Caco-2 (cell line): ENCODE measurements around the gene CBX7. TPM values are rescaled to one million over a fixed set of nuclear protein-coding genes. Genes with fewer than 3 reads are reported as not detected.

ENCODE experiments used
- BruUV-seq: library from RNA; stranded (reverse); fragments of 400-500 nt; replicated peaks from 2 replicates; lab custom pipeline; 2021; lab: Mats Ljungman, UMichigan
- CTCF ChIA-PET: fragments of 300-600 bp; sonication (Branson Sonifier 250); formaldehyde crosslinking; loops from one replicate; lab custom pipeline; 2022; ENCODE audit warnings: antibody characterized with exemption; lab: Charles Lee
- POLR2A ChIA-PET: fragments of 300-600 bp; sonication (Branson Sonifier 250); formaldehyde crosslinking; loops from one replicate; lab custom pipeline; 2022; ENCODE audit warnings: antibody characterized with exemption; lab: Charles Lee
- DNase-seq, 2 experiments: peaks; one replicate each; pipeline versions ENCODE4 v3.0.0 to v3.0.0-alpha.2; 2020 to 2022
- H3K27me3 ChIP-seq: replicated peaks from 2 replicates; pipeline ENCODE4 v1.6.0; 2011; ENCODE audit warnings: low read length; ENCODE audit not compliant: control insufficient read depth, insufficient read depth
- H3K36me3 ChIP-seq: 2 replicates; pipeline ENCODE4 v1.5.1; 2011; ENCODE audit warnings: low read length; ENCODE audit not compliant: control insufficient read depth, insufficient read depth
- H3K4me1 ChIP-seq: fragments of 250-450 bp; sonication (Bioruptor Pico); 2 replicates; pipeline ENCODE4 v1.5.1; 2020; ENCODE audit warnings: mild to moderate bottlenecking
- H3K4me3 ChIP-seq: 2 replicates; pipeline ENCODE4 v1.5.1; 2011; ENCODE audit warnings: low read depth, mild to moderate bottlenecking, control low read depth, low read length
- H3K9me3 ChIP-seq: fragments of 250-450 bp; sonication (Bioruptor Pico); 2 replicates; pipeline ENCODE4 v1.5.1; 2020; ENCODE audit warnings: mild to moderate bottlenecking, moderate library complexity
- H3K27ac Mint-ChIP-seq: one replicate; pipeline ENCODE4 v1.8.0; 2022; ENCODE audit warnings: mixed read lengths; ENCODE audit not compliant: unreplicated experiment
- H3K27me3 Mint-ChIP-seq: one replicate; pipeline ENCODE4 v1.8.0; 2022; ENCODE audit warnings: mixed read lengths; ENCODE audit not compliant: insufficient read depth, unreplicated experiment
- H3K36me3 Mint-ChIP-seq: one replicate; pipeline ENCODE4 v1.8.0; 2022; ENCODE audit warnings: mild to moderate bottlenecking, mixed read lengths; ENCODE audit not compliant: insufficient read depth, unreplicated experiment
- H3K4me1 Mint-ChIP-seq: one replicate; pipeline ENCODE4 v1.8.0; 2022; ENCODE audit warnings: low read depth, mixed read lengths; ENCODE audit not compliant: unreplicated experiment
- H3K4me3 Mint-ChIP-seq: one replicate; pipeline ENCODE4 v1.8.0; 2022; ENCODE audit warnings: mild to moderate bottlenecking, moderate library complexity, mixed read lengths; ENCODE audit not compliant: unreplicated experiment
- H3K9me3 Mint-ChIP-seq: one replicate; pipeline ENCODE4 v1.8.0; 2022; ENCODE audit warnings: mixed read lengths; ENCODE audit not compliant: unreplicated experiment
- intact Hi-C: fragments of 100-400 bp; cut with micrococcal nuclease; formaldehyde crosslinking; loops from one replicate; pipeline ENCODE4 v1.10.0; 2022; ENCODE audit not compliant: unreplicated experiment
- total RNA-seq: library from RNA; stranded (reverse); gene quantifications from 2 replicates; pipeline ENCODE4 v1.2.3, GENCODE V29; 2022
- TF ChIP-seq, protein P1 (sequence below), 2 experiments: fragments of 200-600 bp in 1 of 2; IDR thresholded peaks; 1 replicate in 1 of 2; 2 replicates in 1 of 2; pipeline versions ENCODE4 v1.5.1 to v1.8.0; 2011 to 2022; ENCODE audit warnings: antibody characterized with exemption in 1 of 2, control low read depth in 1 of 2, inconsistent platforms in 1 of 2, low read depth in 1 of 2, low read length in 1 of 2, mild to moderate bottlenecking in 1 of 2, moderate library complexity in 1 of 2; ENCODE audit not compliant: insufficient read depth in 1 of 2, severe bottlenecking in 1 of 2, unreplicated experiment in 1 of 2

The CBX7 gene
- total RNA-seq, 1 experiment from 2014 or later: 4.4 TPM

DNA sequence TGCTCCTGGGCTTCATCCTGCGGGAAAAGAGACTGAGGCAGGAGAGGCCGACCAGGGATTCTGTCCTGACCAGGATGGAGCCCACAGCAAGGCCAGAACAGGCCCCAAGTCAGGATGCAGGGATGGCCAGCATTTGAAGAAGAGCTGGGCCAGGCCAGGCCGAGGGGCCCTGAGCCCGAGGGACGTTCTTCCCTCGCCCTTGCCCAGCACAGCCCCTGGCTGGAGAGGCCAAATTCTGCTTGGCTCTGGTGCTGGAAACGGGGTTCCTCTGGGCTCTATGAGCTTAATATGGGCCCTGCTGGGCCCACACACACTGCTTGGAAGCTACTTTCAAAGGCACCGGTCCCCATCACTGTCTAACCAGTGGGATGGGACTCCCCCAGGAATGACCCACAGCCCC is 67.8 kb downstream of the CBX7 start:
- Mint-ChIP-seq H3K36me3 (no peaks in the 10 kb centered on the region), H3K9me3 (no peaks in the 10 kb centered on the region), H3K27ac (no peak overlapping the region), H3K4me1 (peaks cover 7% of the 10 kb centered on the region), H3K27me3 (no peaks in the 10 kb centered on the region), H3K4me3 (no peak overlapping the region)
- TF ChIP-seq, protein P1, sequence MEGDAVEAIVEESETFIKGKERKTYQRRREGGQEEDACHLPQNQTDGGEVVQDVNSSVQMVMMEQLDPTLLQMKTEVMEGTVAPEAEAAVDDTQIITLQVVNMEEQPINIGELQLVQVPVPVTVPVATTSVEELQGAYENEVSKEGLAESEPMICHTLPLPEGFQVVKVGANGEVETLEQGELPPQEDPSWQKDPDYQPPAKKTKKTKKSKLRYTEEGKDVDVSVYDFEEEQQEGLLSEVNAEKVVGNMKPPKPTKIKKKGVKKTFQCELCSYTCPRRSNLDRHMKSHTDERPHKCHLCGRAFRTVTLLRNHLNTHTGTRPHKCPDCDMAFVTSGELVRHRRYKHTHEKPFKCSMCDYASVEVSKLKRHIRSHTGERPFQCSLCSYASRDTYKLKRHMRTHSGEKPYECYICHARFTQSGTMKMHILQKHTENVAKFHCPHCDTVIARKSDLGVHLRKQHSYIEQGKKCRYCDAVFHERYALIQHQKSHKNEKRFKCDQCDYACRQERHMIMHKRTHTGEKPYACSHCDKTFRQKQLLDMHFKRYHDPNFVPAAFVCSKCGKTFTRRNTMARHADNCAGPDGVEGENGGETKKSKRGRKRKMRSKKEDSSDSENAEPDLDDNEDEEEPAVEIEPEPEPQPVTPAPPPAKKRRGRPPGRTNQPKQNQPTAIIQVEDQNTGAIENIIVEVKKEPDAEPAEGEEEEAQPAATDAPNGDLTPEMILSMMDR (IDR thresholded peaks at IDR 0.05; ENCODE audit: insufficient read depth in 1 of 2, low read depth in 1 of 2, low read length in 1 of 2, severe bottlenecking in 1 of 2, unreplicated experiment in 1 of 2): no peak
- POLR2A ChIA-PET: no interaction called here
- H3K27me3 ChIP-seq: no peaks in the 10 kb centered on the region
- H3K4me3 ChIP-seq: no peak overlapping the region
- no peaks in the 10 kb centered on the region for H3K9me3 ChIP-seq
- DNase-seq: no peak
- no peaks in the 10 kb centered on the region for H3K4me1 ChIP-seq
- intact Hi-C loops: no loop called here
- CTCF ChIA-PET: no interaction called here
- BruUV-seq: no TSS peak
- H3K36me3 ChIP-seq: no peaks in the 10 kb centered on the region

DNA sequence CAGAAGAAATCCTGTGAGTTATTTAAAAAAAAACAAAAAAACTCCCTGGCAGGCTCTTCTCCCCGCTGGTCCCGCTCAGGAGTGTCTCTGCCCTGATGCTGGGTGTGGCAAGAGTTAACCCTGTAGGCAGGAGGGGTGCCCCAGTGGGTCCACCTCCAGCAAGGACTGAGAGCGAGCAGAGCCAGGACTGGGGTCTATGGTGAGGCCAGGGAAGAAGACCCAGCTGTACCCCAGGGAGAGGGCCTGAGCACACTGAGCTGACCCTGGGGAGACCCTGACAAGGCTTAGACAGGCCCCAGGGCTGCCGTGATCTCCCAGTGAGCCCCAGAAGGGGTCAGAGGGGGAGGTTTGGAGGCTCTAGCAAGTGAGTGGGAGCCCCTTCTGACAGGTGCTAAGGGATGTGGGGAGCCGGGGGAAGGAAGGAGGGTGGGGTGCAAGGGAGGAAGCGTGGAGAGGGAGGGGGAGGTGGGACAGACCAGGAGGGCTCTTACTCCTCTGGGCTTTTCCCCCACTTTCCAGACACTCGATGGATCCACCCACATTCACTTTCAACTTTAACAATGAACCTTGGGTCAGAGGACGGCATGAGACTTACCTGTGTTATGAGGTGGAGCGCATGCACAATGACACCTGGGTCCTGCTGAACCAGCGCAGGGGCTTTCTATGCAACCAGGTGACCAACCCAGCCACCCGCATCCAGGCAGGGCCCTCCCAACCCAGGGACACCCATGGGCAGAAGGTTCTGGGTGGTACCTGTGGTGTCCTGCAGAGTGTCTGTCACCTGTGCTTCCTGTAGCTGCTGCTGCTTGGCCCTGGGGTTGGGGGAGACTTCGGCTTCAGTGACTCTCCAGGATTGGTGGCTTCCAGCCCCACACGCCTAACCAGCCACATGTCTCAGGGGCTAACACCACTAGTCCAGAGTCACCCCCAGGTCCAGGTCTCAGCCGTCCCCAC is 69.0 kb downstream of the CBX7 start:
- H3K4me1 ChIP-seq: no peaks in the 10 kb centered on the region
- no peak overlapping the region for H3K4me3 ChIP-seq
- DNase-seq: no peak
- no peaks in the 10 kb centered on the region for H3K9me3 ChIP-seq
- TF ChIP-seq, protein P1 (IDR thresholded peaks at IDR 0.05; ENCODE audit: insufficient read depth in 1 of 2, low read depth in 1 of 2, low read length in 1 of 2, severe bottlenecking in 1 of 2, unreplicated experiment in 1 of 2): no peak
- no peak overlapping the region for H3K4me3 Mint-ChIP-seq
- H3K9me3 Mint-ChIP-seq: no peaks in the 10 kb centered on the region
- ChIA-PET CTCF (no interaction called here), POLR2A (no interaction called here)
- peaks cover 4% of the 10 kb centered on the region for H3K4me1 Mint-ChIP-seq
- intact Hi-C loops: no loop called here
- no peaks in the 10 kb centered on the region for H3K36me3 ChIP-seq
- H3K27ac Mint-ChIP-seq: no peak overlapping the region
- H3K27me3 Mint-ChIP-seq: no peaks in the 10 kb centered on the region
- no TSS peak for BruUV-seq
- no peaks in the 10 kb centered on the region for H3K36me3 Mint-ChIP-seq
- H3K27me3 ChIP-seq: no peaks in the 10 kb centered on the region

GRCh38 chr22:39081598-39081997 is 70.9 kb downstream of the CBX7 start:
- ChIA-PET POLR2A (no interaction called here), CTCF (no interaction called here)
- intact Hi-C loops: no loop called here
- Mint-ChIP-seq H3K27ac (no peak overlapping the region), H3K36me3 (no peaks in the 10 kb centered on the region), H3K9me3 (no peaks in the 10 kb centered on the region), H3K27me3 (no peaks in the 10 kb centered on the region), H3K4me1 (no peaks in the 10 kb centered on the region), H3K4me3 (no peak overlapping the region)
- TF ChIP-seq, protein P1 (IDR thresholded peaks at IDR 0.05; ENCODE audit: insufficient read depth in 1 of 2, low read depth in 1 of 2, low read length in 1 of 2, severe bottlenecking in 1 of 2, unreplicated experiment in 1 of 2): no peak
- no TSS peak for BruUV-seq
- Histone ChIP-seq H3K9me3 (no peaks in the 10 kb centered on the region), H3K4me3 (no peak overlapping the region), H3K36me3 (no peaks in the 10 kb centered on the region), H3K27me3 (no peaks in the 10 kb centered on the region), H3K4me1 (no peaks in the 10 kb centered on the region)
- no peak for DNase-seq
